Measurements from ENCODE around the gene TBKBP1.

Gene TBKBP1

DNA sequence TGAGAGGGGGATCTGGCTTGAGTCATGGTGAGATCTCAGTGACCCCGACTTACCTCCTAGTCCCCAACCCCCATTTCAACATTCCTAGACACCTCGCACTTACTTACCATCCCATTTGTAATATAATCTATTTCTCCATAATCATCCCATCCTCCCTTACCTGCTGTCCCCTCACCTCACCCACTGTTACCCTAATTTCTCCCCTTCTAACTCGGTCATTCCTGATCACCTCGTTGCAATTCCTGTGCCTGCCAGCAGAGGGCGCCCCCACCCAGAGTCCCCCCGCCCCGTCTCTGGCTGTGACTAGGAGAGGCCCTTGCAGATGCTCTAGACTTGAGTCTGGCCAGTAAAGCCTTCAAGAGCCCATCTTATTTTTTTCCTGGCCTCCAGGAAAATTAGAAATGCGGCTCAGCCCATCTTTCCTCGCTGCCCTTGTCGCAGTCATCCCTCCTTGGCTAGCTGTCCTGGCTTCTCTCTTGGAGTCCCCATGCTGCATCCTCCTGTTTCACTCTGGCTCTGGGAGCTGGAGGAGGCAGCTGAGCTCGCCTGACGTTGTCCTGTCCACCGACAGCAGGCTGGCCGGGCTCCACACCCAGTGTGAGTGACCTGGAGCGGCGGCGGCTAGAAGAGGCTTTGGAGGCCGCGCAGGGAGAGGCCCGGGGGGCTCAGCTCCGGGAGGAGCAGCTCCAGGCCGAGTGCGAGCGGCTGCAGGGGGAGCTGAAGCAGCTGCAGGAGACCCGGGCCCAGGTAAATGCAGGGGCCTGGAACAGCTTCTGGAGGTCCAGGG lies 5.0 kb downstream of the TBKBP1 start:
- peak; percentile 84 for DNase-seq

DNA sequence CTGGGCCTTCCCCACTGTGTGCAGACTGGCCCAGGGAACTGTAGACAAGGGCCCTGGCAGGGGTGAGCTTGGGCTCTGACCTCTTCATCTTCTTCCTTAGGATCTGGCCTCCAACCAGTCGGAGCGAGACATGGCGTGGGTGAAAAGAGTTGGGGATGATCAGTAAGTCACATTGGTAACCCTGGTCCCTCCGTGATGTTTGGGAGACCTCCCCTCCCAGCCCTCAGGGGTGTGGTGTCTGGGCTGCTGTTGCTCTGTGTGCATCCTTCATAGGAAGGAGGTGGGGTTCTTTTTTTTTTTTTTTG lies 5.5 kb downstream of the TBKBP1 start:
- DNase-seq, result no peak

GRCh38 chr17:47700471-47701449 lies 6.8 kb downstream of the TBKBP1 start:
- DNase-seq, result no peak

GRCh38 chr17:47701608-47702007 lies 7.6 kb downstream of the TBKBP1 start:
- no peak for DNase-seq

DNA sequence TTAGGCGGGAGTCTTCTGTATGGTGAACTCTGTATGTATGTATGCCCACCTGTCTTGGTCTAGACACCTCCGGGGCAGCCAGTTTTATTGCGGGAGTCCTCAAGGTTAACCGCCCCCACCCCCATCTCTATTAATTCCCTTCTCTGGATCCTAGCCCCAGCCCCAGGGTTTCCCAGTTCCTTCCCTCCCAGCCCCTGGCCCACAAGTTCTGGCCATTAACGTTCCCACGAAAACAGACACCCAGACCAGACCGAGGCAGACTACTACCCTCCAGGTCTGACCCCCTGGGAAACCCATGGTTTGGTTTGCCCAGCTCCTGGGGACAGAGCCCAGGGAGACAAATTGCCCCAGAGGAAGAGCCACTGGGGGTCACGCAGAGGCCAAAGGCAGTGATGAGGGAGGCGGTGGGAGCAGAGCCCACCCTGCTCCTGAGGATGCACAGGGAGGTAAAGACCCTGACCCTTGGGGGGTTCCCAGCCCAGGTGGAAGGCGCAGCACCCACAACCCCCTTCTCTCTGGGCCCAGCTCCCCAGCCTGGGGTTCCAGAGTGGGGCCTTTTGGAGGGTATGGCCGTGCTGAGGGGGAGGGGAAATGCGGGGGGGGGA lies 8.5 kb downstream of the TBKBP1 start:
- DNase-seq, result no peak

- peak; percentile 49 for DNase-seq
Measured at GRCh38 chr17:47703191-47703591, 9.2 kb downstream of the TBKBP1 start.

DNA sequence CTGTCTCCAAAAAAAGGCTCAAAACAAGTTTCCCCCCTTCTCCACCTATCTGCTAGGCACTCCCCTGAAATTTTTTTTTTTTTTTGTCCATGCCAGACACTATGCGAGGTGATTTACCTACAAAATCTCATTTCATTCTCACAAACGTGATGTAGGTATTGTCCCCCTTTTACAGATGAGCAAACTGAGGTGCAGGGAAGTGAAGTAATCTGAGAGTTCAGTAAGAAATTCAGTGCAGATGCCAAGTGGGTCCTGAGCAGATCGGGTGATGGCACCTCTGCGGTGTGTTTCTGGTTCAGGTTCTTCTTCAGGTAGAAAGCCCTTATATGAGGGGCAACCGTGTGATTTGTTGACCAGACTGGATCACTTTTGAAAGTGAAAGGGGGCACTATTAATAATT lies 9.7 kb downstream of the TBKBP1 start:
- no peak for DNase-seq

DNA sequence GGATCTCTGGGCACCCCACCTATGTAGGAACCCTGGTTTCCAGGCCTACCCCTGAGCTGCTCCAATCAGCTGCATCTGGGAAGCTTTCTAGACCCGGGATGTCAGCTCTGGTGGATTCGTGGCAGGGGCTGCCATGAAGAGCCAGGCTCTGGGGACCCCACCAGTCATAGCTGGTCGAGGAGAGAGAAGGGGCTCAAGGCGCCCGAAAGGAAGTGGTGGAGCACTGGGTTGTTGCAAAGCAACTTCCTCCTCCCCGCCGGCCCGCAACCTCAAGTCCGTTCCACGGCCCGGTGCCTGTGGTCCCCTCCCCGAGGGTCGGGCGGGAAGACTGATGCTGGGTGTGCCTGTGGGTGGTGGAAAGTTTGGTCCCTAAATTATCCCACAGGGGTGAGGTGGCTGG lies 10.2 kb downstream of the TBKBP1 start:
- peak; percentile 33 for DNase-seq

GRCh38 chr17:47704736-47705135 lies 10.8 kb downstream of the TBKBP1 start:
- no peak for DNase-seq

DNA sequence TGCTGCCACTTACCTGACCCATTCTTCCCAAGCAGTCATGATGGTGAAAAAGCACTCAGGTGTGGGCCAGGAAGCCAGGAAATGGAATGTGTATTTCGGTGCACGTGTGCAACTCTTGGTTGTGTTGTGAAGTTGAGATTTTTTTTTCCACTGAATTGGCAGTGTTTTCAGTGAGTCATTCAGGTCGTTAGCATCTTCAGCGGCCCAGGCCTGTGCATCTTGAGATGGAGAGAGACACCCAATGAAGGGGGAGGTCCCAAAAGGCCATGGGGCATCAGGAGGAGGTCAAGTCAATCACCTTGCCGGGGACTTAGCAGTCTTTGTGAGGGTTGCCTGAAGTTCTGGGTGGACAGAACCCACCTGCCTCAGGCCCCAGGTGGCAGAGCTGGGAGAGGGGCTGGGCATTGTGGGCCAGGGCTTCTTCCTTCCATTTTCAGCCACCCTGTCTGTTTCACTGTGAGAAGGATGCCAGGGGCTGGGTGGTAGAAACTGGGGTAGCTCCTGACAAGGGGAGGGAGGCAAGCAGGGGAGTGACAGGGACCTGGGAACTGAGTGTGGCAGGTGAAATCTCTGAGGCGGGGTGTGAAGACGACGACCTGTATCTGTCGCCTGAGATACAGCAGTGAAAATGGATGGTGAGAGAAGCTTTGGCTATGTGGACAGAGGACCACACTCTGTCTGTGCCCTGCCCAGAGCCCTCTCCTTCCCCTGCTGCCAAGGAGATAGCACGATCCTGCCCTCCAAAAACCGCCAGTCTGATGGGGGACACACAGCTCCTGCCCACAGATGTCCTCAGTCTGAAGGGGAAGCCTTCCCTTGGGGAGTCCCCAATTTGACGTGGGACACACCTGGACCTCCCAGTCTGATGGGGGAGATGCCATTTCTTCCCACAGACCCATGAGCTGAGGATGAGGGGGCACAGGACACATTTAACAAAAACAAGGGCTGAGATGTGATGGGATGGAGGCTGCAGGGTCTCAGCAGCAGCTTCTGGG lies 11.9 kb downstream of the TBKBP1 start:
- peak; percentile 58 for DNase-seq

GRCh38 chr17:47707056-47707804 lies 13.3 kb downstream of the TBKBP1 start:
- no peak for DNase-seq

- DNase-seq, result no peak
Measured at GRCh38 chr17:47707884-47708283, 13.9 kb downstream of the TBKBP1 start.

- DNase-seq, result no peak
Measured at GRCh38 chr17:47708312-47708863, 14.4 kb downstream of the TBKBP1 start.

GRCh38 chr17:47708864-47709541 lies 15.0 kb downstream of the TBKBP1 start:
- DNase-seq, result no peak

- no peak for DNase-seq
Measured at GRCh38 chr17:47709594-47709993, 15.6 kb downstream of the TBKBP1 start.

GRCh38 chr17:47711366-47712099 lies 17.6 kb downstream of the TBKBP1 start:
- no peak for DNase-seq

- no peak for DNase-seq
Measured at GRCh38 chr17:47712330-47713023, 18.5 kb downstream of the TBKBP1 start.

DNA sequence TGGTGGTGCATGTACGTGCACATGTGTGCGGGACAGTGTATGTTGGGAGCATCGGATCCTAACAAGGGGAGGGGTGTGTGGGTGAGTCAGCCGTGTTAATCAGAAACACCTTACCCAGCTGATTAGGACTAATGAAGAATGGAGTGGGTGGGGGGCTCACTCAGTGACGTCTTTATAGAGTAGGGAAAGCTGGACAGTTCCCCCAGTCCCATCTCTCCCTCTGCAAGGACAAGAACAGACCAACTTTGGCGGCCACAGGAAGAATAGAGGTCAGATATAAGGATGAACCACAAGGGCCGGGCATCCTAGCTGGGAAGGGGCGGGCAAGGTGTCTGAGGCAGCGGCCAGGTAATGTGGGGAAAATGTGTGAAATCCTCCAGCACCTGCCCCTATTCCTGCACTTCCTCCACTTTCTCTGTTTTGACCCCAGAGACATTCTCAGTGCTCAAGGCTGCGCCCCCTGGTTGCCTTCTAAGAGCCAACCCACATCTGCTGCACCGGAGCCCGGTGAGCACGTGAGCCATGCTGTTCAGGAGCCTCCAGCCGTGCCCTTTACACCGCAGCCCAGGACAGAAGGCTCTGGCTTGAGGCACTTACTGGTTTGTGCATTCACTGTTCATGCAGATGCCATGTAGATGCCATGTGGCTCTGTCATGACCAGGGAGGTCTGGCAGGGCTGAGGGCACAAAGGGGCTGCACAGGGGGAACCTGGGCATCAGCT lies 20.2 kb downstream of the TBKBP1 start:
- no peak for DNase-seq
